Heart left ventricle (tissue), 13 donors: ENCODE results near the gene SRXN1.

ENCODE experiments used
- POLR2A ChIP-seq, 2 donors: fragments of 450-650 bp; IDR thresholded peaks; one replicate each; pipeline ENCODE4 v1.6.1; 2017; ENCODE audit warnings: antibody characterized with exemption in 2 of 2, mild to moderate bottlenecking in 2 of 2, moderate library complexity in 2 of 2
- TF ChIP-seq, protein P1 (sequence below), 12 donors: fragments of 200-600 bp; sonication (generic) in 4 of 12; IDR thresholded peaks; one replicate each; pipeline versions ENCODE4 v1.5.0 to v1.8.0; 2018 to 2022; ENCODE audit warnings: antibody characterized with exemption in 12 of 12, mild to moderate bottlenecking in 5 of 12
- donor health status: ischemic (EF 13 %, LVEDD 7.1; RV severe dilation, severe dysfunction).
- donor health status: DM: no; HTN: yes; CAD: no.
- donor health status: DM: no; HTN: no; CAD: no.
- donor health status: ischemic (EF 25% LVEDD 6.9; RV normal size, moderate dysfunction).
- donor health status: ischemic (EF 25% LVEDD 5.7; RV mildly dilated, moderate dysfunction).
- donor health status: ischemic (EF 35%, LVEDD 5.7; RV mildly dilated, moderate dysfunction).
- donor health status: nonischemic (EF 11% LVEDD 7.7; RV severe dilation, severe dysfunction).
- donor health status: DM: yes; HTN: yes; CAD: no.
- donor health status: PGD.
- donor health status: ischemic (EF 29% LVEDD 5.4; RV normal size, mild dysfunction).
- donor health status: nonischemic (EF 23%, LVEDD 6.1; RV moderate dilation, normal function).

DNA sequence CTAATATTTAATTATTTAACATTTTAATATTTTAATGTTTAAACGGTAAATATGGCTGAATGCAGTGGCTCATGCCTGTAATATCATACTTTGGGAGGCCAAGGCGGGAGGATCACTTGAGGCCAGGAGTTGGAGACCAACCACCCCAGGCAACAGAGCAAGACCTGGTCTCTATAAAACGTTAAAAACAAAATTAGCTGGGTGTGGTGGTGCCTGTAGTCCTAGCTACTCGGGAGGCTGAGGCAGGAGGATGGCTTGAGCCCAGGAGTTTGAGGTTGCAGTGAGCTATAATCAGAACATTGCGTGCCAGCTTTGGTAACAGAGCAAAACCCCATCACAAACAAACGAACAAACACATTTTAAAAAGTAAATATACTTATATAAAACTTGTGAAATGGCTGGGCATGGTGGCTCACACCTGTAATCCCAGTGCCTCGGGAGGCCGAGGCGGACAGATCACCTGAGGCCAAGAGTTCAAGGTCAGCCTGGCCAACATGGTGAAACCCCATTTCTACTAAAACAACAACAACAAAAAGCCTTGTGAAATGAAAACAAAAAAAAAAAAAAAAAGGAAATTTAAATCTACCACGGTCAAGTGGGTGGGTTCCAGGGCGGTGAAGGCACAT lies 8.2 kb downstream of the SRXN1 start:
- TF ChIP-seq, protein P1, sequence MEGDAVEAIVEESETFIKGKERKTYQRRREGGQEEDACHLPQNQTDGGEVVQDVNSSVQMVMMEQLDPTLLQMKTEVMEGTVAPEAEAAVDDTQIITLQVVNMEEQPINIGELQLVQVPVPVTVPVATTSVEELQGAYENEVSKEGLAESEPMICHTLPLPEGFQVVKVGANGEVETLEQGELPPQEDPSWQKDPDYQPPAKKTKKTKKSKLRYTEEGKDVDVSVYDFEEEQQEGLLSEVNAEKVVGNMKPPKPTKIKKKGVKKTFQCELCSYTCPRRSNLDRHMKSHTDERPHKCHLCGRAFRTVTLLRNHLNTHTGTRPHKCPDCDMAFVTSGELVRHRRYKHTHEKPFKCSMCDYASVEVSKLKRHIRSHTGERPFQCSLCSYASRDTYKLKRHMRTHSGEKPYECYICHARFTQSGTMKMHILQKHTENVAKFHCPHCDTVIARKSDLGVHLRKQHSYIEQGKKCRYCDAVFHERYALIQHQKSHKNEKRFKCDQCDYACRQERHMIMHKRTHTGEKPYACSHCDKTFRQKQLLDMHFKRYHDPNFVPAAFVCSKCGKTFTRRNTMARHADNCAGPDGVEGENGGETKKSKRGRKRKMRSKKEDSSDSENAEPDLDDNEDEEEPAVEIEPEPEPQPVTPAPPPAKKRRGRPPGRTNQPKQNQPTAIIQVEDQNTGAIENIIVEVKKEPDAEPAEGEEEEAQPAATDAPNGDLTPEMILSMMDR (IDR thresholded peaks at IDR 0.05), result no peak
- TF ChIP-seq POLR2A (IDR thresholded peaks at IDR 0.05), result no peak
